Natural killer cell (primary cell): ENCODE measurements around the gene C1orf50. TPM values are rescaled to one million over a fixed set of nuclear protein-coding genes. Genes with fewer than 3 reads are reported as not detected.

ENCODE experiments used
- ATAC-seq, 3 donors: fragments of 150-1000 bp in 2 of 3; fragments of 200-7000 bp in 1 of 3; cut with Tn5 transposase; 1 replicate in 1 of 3; 2 replicates in 2 of 3; pipeline ENCODE4 v1.10.0; 2021; ENCODE audit warnings: mild to moderate bottlenecking in 2 of 3, moderate library complexity in 2 of 3
- DNase-seq, 2 donors: peaks; one replicate each; pipeline versions ENCODE4 v3.0.0 to v3.0.0-alpha.2; 2013 to 2021; ENCODE audit warnings: mixed read lengths in 1 of 2
- H3K27ac ChIP-seq: one replicate; pipeline ENCODE4 v1.5.1; 2013; ENCODE audit warnings: mild to moderate bottlenecking, low read length
- H3K27me3 ChIP-seq: one replicate; pipeline ENCODE4 v1.6.1; 2013; ENCODE audit warnings: low read length; ENCODE audit not compliant: control insufficient read depth, insufficient read depth
- H3K36me3 ChIP-seq: one replicate; pipeline ENCODE4 v1.6.1; 2013; ENCODE audit warnings: low read length; ENCODE audit not compliant: control insufficient read depth, insufficient read depth
- H3K4me1 ChIP-seq: one replicate; pipeline ENCODE4 v1.6.1; 2013; ENCODE audit warnings: low read length; ENCODE audit not compliant: control insufficient read depth, insufficient read depth
- H3K4me3 ChIP-seq: one replicate; pipeline ENCODE4 v1.5.1; 2013; ENCODE audit warnings: low read length
- H3K9me3 ChIP-seq: one replicate; pipeline ENCODE4 v1.6.1; 2013; ENCODE audit warnings: low read length; ENCODE audit not compliant: control insufficient read depth, insufficient read depth
- H3K27ac Mint-ChIP-seq, 2 donors: one replicate each; pipeline ENCODE4 v1.8.0; 2022; ENCODE audit warnings: mild to moderate bottlenecking in 2 of 2, mixed read lengths in 2 of 2, moderate library complexity in 1 of 2
- H3K27me3 Mint-ChIP-seq, 2 donors: one replicate each; pipeline ENCODE4 v1.8.0; 2022; ENCODE audit warnings: low read depth in 2 of 2, mixed read lengths in 2 of 2
- H3K36me3 Mint-ChIP-seq: one replicate; pipeline ENCODE4 v1.8.0; 2022; ENCODE audit warnings: mixed read lengths
- H3K4me1 Mint-ChIP-seq, 2 donors: one replicate each; pipeline ENCODE4 v1.8.0; 2022; ENCODE audit warnings: mixed read lengths in 2 of 2
- H3K4me3 Mint-ChIP-seq: one replicate; pipeline ENCODE4 v1.8.0; 2022; ENCODE audit warnings: mild to moderate bottlenecking, moderate library complexity, mixed read lengths
- H3K9me3 Mint-ChIP-seq, 2 donors: one replicate each; pipeline ENCODE4 v1.8.0; 2022; ENCODE audit warnings: mixed read lengths in 2 of 2
- WGBS: methylation state at CpG from one replicate; pipeline ENCODE4 v1.1.7; 2013; ENCODE audit warnings: missing lambda C conversion rate; ENCODE audit not compliant: insufficient coverage; 5-methylcytosine and 5-hydroxymethylcytosine counted together
- intact Hi-C: fragments of 100-400 bp; cut with micrococcal nuclease; formaldehyde crosslinking; loops from one replicate; pipeline ENCODE4 v1.14.2; 2022
- total RNA-seq, 4 donors: library from RNA; stranded (reverse); fragments of 120-200 nt in 1 of 4; gene quantifications; one replicate each; pipeline versions ENCODE4 v1.2.3 to v1.2.4, GENCODE V29; 2013 to 2022
- TF ChIP-seq, protein P1 (sequence below): fragments of 200-600 bp; IDR thresholded peaks from one replicate; pipeline ENCODE4 v1.8.0; 2022; ENCODE audit warnings: antibody characterized with exemption

C1orf50 gene
- total RNA-seq, 3 donors from 2014 or later (not counting 1 experiment from before 2014, with no cell fraction given): 10.1 to 17.1 (median 12.7) TPM

GRCh38 chr1:42742617-42743316, 24.3 kb upstream of the C1orf50 start:
- TF ChIP-seq, protein P1, sequence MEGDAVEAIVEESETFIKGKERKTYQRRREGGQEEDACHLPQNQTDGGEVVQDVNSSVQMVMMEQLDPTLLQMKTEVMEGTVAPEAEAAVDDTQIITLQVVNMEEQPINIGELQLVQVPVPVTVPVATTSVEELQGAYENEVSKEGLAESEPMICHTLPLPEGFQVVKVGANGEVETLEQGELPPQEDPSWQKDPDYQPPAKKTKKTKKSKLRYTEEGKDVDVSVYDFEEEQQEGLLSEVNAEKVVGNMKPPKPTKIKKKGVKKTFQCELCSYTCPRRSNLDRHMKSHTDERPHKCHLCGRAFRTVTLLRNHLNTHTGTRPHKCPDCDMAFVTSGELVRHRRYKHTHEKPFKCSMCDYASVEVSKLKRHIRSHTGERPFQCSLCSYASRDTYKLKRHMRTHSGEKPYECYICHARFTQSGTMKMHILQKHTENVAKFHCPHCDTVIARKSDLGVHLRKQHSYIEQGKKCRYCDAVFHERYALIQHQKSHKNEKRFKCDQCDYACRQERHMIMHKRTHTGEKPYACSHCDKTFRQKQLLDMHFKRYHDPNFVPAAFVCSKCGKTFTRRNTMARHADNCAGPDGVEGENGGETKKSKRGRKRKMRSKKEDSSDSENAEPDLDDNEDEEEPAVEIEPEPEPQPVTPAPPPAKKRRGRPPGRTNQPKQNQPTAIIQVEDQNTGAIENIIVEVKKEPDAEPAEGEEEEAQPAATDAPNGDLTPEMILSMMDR: no peak
- ATAC-seq: no peak
- H3K9me3 Mint-ChIP-seq: no peaks in the 10 kb centered on the region
- H3K27me3 Mint-ChIP-seq: no peaks in the 10 kb centered on the region
- Histone ChIP-seq H3K36me3 (peaks cover 8% of the 10 kb centered on the region), H3K9me3 (no peaks in the 10 kb centered on the region), H3K27ac (no peak overlapping the region), H3K4me3 (no peak overlapping the region), H3K4me1 (no peaks in the 10 kb centered on the region), H3K27me3 (no peaks in the 10 kb centered on the region)
- intact Hi-C loops: no loop called here
- no peak for DNase-seq
- WGBS: 88% methylated on average over 9 of the region's 9 CpGs
- H3K4me1 Mint-ChIP-seq: no peaks in the 10 kb centered on the region
- no peak overlapping the region for H3K4me3 Mint-ChIP-seq
- no peaks in the 10 kb centered on the region for H3K36me3 Mint-ChIP-seq
- no peak overlapping the region for H3K27ac Mint-ChIP-seq

DNA sequence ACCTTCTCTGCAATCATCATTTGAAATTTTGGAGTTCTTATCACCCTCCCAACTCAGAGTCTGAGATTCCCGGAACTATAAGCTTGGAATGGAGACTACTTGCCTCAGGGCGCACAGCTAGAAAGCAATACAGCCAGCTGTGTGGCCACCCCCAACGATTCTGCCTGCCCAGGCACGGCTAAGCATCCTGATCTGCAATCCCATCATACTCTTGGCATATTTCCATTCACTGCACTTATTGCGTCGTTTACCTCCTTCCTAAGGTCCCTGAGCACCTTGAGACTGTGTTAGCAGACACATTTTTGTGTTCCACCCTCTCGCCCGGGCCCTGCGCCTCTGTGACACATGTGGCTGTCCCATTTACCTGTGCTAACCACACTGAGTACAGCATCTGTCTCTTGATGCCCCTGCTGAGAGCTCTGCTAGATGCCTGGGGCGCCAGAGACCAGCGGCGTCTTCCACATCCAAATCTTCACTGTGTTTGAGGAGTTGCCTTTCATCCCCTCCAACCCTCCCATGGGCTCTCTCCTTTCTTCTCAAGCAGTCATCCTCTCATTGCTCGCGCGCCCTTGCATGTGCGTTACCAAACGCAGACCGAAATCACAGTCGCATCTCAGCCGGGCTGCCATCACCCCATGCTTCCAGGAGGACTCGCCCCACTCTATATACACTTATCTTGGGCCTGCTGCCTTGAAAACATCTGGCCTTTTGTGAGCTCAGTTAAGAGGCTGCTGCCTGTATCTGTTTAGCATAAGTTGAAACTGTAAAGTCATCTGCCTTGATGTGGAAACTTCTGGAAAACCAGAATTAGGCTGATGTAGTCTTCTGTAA, 23.5 kb upstream of the C1orf50 start:
- WGBS: 84% methylated on average over 21 of the region's 21 CpGs
- H3K4me3 Mint-ChIP-seq: no peak overlapping the region

GRCh38 chr1:42744148-42744413, 23.0 kb upstream of the C1orf50 start:
- no peak for DNase-seq
- H3K9me3 Mint-ChIP-seq: no peaks in the 10 kb centered on the region
- H3K36me3 Mint-ChIP-seq: no peaks in the 10 kb centered on the region
- H3K27me3 ChIP-seq: no peaks in the 10 kb centered on the region
- no peaks in the 10 kb centered on the region for H3K9me3 ChIP-seq
- no peak overlapping the region for H3K27ac ChIP-seq
- intact Hi-C loops: no loop called here
- peaks cover 0 to 5% of the 10 kb centered on the region in 2 donors for H3K4me1 Mint-ChIP-seq
- TF ChIP-seq, protein P1: no peak
- H3K4me3 Mint-ChIP-seq: no peak overlapping the region
- no peak overlapping the region for H3K27ac Mint-ChIP-seq
- no peaks in the 10 kb centered on the region for H3K27me3 Mint-ChIP-seq
- no peaks in the 10 kb centered on the region for H3K4me1 ChIP-seq
- no peak for ATAC-seq
- H3K36me3 ChIP-seq: peaks cover 17% of the 10 kb centered on the region
- WGBS: 96% methylated on average over 9 of the region's 9 CpGs
- H3K4me3 ChIP-seq: no peak overlapping the region

More for the DNA sequence above, 23.5 kb upstream of the C1orf50 start:
- no peak overlapping the region for H3K27ac Mint-ChIP-seq
- H3K27me3 Mint-ChIP-seq: no peaks in the 10 kb centered on the region
- no peaks in the 10 kb centered on the region for H3K4me1 Mint-ChIP-seq
- ATAC-seq (no peak), DNase-seq (no peak)
- Histone ChIP-seq H3K36me3 (peaks cover 13% of the 10 kb centered on the region), H3K4me1 (no peaks in the 10 kb centered on the region), H3K27me3 (no peaks in the 10 kb centered on the region), H3K4me3 (no peak overlapping the region), H3K27ac (no peak overlapping the region), H3K9me3 (no peaks in the 10 kb centered on the region)
- TF ChIP-seq, protein P1: no peak
- no peaks in the 10 kb centered on the region for H3K9me3 Mint-ChIP-seq
- no peaks in the 10 kb centered on the region for H3K36me3 Mint-ChIP-seq
- intact Hi-C loops: no loop called here
